NB4 (cell line): ENCODE measurements around the gene BRI3.
"Not testable (repeated sequence)": the region's sequence is repeated elsewhere in the genome, so short reads cannot be mapped to it uniquely, and the experiment has no call there.

ENCODE experiments used
- MAX ChIP-seq: IDR thresholded peaks from 2 replicates; pipeline ENCODE4 v1.6.1; 2011; ENCODE audit warnings: low read depth, low read length
- POLR2A ChIP-seq: IDR thresholded peaks from 2 replicates; pipeline ENCODE4 v1.6.1; 2011; ENCODE audit warnings: mild to moderate bottlenecking; ENCODE audit not compliant: insufficient read length; ENCODE audit errors: extremely low read depth
- TF ChIP-seq, protein P1 (sequence below): IDR thresholded peaks from one replicate; pipeline ENCODE4 v1.5.1; 2012; ENCODE audit warnings: low read depth, low read length

GRCh38 chr7:98315994-98316527 lies 34.6 kb downstream of the BRI3 start:
- TF ChIP-seq, protein P1, sequence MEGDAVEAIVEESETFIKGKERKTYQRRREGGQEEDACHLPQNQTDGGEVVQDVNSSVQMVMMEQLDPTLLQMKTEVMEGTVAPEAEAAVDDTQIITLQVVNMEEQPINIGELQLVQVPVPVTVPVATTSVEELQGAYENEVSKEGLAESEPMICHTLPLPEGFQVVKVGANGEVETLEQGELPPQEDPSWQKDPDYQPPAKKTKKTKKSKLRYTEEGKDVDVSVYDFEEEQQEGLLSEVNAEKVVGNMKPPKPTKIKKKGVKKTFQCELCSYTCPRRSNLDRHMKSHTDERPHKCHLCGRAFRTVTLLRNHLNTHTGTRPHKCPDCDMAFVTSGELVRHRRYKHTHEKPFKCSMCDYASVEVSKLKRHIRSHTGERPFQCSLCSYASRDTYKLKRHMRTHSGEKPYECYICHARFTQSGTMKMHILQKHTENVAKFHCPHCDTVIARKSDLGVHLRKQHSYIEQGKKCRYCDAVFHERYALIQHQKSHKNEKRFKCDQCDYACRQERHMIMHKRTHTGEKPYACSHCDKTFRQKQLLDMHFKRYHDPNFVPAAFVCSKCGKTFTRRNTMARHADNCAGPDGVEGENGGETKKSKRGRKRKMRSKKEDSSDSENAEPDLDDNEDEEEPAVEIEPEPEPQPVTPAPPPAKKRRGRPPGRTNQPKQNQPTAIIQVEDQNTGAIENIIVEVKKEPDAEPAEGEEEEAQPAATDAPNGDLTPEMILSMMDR = not testable (repeated sequence)
- not testable (repeated sequence) for TF ChIP-seq MAX, POLR2A
